Measurements from ENCODE around the gene LRRC74A.

- no peak for TF ChIP-seq CTCF (conservative IDR thresholded peaks at IDR 0.05)
- no peak for TF ChIP-seq ZFX (IDR thresholded peaks at IDR 0.05)
Observed at GRCh38 chr14:76780360-76780759, 45.8 kb upstream of the LRRC74A start.

Data from C4-2B (cell line).